K562 (cell line): Measurements from ENCODE around the gene KRT8. TPM values are rescaled to one million over a fixed set of nuclear protein-coding genes. Genes with fewer than 3 reads are reported as not detected.

Source experiments
- COPS2 ChIP-seq: fragments of 450-650 bp; conservative IDR thresholded peaks from 2 replicates; pipeline ENCODE4 v1.6.1; 2016; ENCODE audit warnings: mild to moderate bottlenecking, moderate library complexity
- CREB3 ChIP-seq: fragments of 450-650 bp; conservative IDR thresholded peaks from 2 replicates; pipeline ENCODE4 v1.6.1; 2016; ENCODE audit warnings: missing genetic modification characterization, low read depth, mild to moderate bottlenecking, missing compliant biosample characterization, moderate library complexity
- DEAF1 ChIP-seq: fragments of 450-650 bp; formaldehyde crosslinking; IDR thresholded peaks from 2 replicates; pipeline ENCODE4 v1.4.0; 2020; ENCODE audit warnings: mild to moderate bottlenecking, moderate library complexity
- ETS1 ChIP-seq: conservative IDR thresholded peaks from 2 replicates; pipeline ENCODE4 v1.6.1; 2011; ENCODE audit warnings: low read depth, mild to moderate bottlenecking, low read length; ENCODE audit not compliant: control insufficient read depth
- ETV6 ChIP-seq, 3 experiments: fragments of 150-350 bp in 1 of 3; sonication (generic) in 1 of 3; formaldehyde crosslinking in 1 of 3; IDR thresholded peaks; 2 replicates each; pipeline versions ENCODE4 v1.6.1 to v1.8.0; 2014 to 2022; ENCODE audit warnings: borderline replicate concordance in 2 of 3, low read depth in 2 of 3, antibody characterized with exemption in 1 of 3, low read length in 1 of 3, mild to moderate bottlenecking in 1 of 3, missing genetic modification reagents in 1 of 3
- MITF ChIP-seq: IDR thresholded peaks from 2 replicates; pipeline ENCODE4 v1.6.1; 2014; ENCODE audit warnings: antibody characterized with exemption
- MNT ChIP-seq, 2 experiments: fragments of 450-650 bp; conservative IDR thresholded peaks; 2 replicates each; pipeline ENCODE4 v1.6.1; 2017; ENCODE audit warnings: mild to moderate bottlenecking in 2 of 2, moderate library complexity in 2 of 2
- NFE2L1 ChIP-seq: fragments of 450-650 bp; IDR thresholded peaks from 2 replicates; pipeline ENCODE4 v1.6.1; 2016; ENCODE audit warnings: missing genetic modification characterization, low read depth, mild to moderate bottlenecking, missing compliant biosample characterization, moderate library complexity, borderline replicate concordance
- NUFIP1 ChIP-seq: fragments of 450-650 bp; IDR thresholded peaks from 2 replicates; pipeline ENCODE4 v1.6.1; 2018; ENCODE audit not compliant: partially characterized antibody
- POLR2AphosphoS5 ChIP-seq: IDR thresholded peaks from 2 replicates; pipeline ENCODE4 v1.6.1; 2011; ENCODE audit warnings: mild to moderate bottlenecking, low read depth, low read length, moderate library complexity; ENCODE audit not compliant: control insufficient read depth, insufficient read depth
- RBM39 ChIP-seq: fragments of 200-400 bp; formaldehyde crosslinking; optimal IDR thresholded peaks from 2 replicates; pipeline ENCODE3; 2018; ENCODE audit warnings: low read depth, low read length
- SMARCB1 ChIP-seq: IDR thresholded peaks from 2 replicates; pipeline ENCODE4 v1.6.1; 2011; ENCODE audit warnings: improper control_type of control experiment, low read depth; ENCODE audit not compliant: insufficient read length
- SRSF3 ChIP-seq: fragments of 200-400 bp; formaldehyde crosslinking; IDR thresholded peaks from 2 replicates; pipeline ENCODE4 v1.6.1; 2016; ENCODE audit warnings: mild to moderate bottlenecking, low read length, moderate library complexity; ENCODE audit not compliant: insufficient read depth
- TCF7 ChIP-seq: sonication (generic); IDR thresholded peaks from 2 replicates; pipeline ENCODE4 v1.6.1; 2016; ENCODE audit warnings: antibody characterized with exemption, borderline replicate concordance
- THRAP3 ChIP-seq: fragments of 450-650 bp; IDR thresholded peaks from 2 replicates; pipeline ENCODE4 v1.6.1; 2016; ENCODE audit warnings: mild to moderate bottlenecking, inconsistent platforms, borderline replicate concordance
- TSC22D4 ChIP-seq: fragments of 450-650 bp; IDR thresholded peaks from 2 replicates; pipeline ENCODE4 v1.6.1; 2016; ENCODE audit warnings: missing genetic modification characterization, missing biosample characterization, control low read depth
- WHSC1 ChIP-seq: IDR thresholded peaks from one replicate; pipeline ENCODE4 v1.6.1; 2012; ENCODE audit warnings: low read length, control low read depth, inconsistent platforms
- ZC3H11A ChIP-seq: IDR thresholded peaks from 2 replicates; pipeline ENCODE4 v1.6.1; 2012; ENCODE audit warnings: low read depth, low read length, improper control_type of control experiment
- ZKSCAN3 ChIP-seq: fragments of 250-450 bp; sonication (Bioruptor Pico); IDR thresholded peaks from 2 replicates; pipeline ENCODE4 v1.4.0; 2020
- ZNF140 ChIP-seq: fragments of 250-450 bp; sonication (Bioruptor Pico); IDR thresholded peaks from 2 replicates; pipeline ENCODE4 v1.8.0; 2021; ENCODE audit warnings: moderate library complexity, mild to moderate bottlenecking, inconsistent platforms
- ZNF77 ChIP-seq: fragments of 250-450 bp; sonication (Bioruptor Pico); IDR thresholded peaks from 2 replicates; pipeline ENCODE4 v1.5.0; 2020
- polyA plus RNA-seq, 8 experiments: library from polyadenylated mRNA; depleted of rRNA in 4 of 8; stranded (reverse) in 5 of 8; unstranded in 3 of 8; fragments of >200 nt; fragmentation: Nextera tagmentation in 2 of 8; fragmentation: Illumina TruSeq in 1 of 8; extraction: Ambion mirVana in 2 of 8; extraction: Trizol in 1 of 8; gene quantifications; 2 replicates each; pipeline versions ENCODE4 v1.2.1 to v1.2.3, GENCODE V29; 2011 to 2014; ENCODE audit warnings: inconsistent platforms in 1 of 8, missing spikeins in 1 of 8
- total RNA-seq, 7 experiments: library from RNA; depleted of rRNA in 6 of 7; stranded (reverse); fragments of >200 nt in 6 of 7; fragmentation: Illumina TruSeq in 2 of 7; extraction: Trizol in 2 of 7; gene quantifications; 2 replicates each; pipeline versions ENCODE4 v1.2.1 to v1.2.3, GENCODE V29; 2011 to 2021; ENCODE audit warnings: low replicate concordance in 1 of 7

Gene KRT8
- total and polyA plus RNA-seq, 9 of the 15 experiments (the other 6 are each of a cell fraction or from before 2014, with no cell fraction given): 41.5 to 661 (median 260) TPM

GRCh38 chr12:52873832-52874572 is 30.9 kb downstream of the KRT8 start (continued):
- TF ChIP-seq COPS2: no peak
- TF ChIP-seq ETS1: no peak
- no peak for TF ChIP-seq NFE2L1 (tag)
- no peak for TF ChIP-seq NUFIP1
- no peak for TF ChIP-seq CREB3 (tag)
- TF ChIP-seq WHSC1: no peak
- no peak for TF ChIP-seq MITF
- peak; percentile 48; the same call in 1 of the 2 replicates for TF ChIP-seq SRSF3
- no peak for TF ChIP-seq RBM39
- no peak for TF ChIP-seq TCF7
- TF ChIP-seq THRAP3: no peak
- peak; percentile 63; the same call in 1 of the 2 replicates for TF ChIP-seq POLR2AphosphoS5
- no peak for TF ChIP-seq ZNF77
- TF ChIP-seq ZC3H11A: no peak
- TF ChIP-seq ZNF140 (CRISPR knock-in tag): no peak
- no peak for TF ChIP-seq ETV6 (IDR thresholded peaks at IDR 0.05; ENCODE audit: borderline replicate concordance in 1 of 2, low read depth in 2 of 2, low read length in 1 of 2)
- no peak for TF ChIP-seq ETV6 (CRISPR knock-in tag; IDR thresholded peaks at IDR 0.05; ENCODE audit: borderline replicate concordance)
- no peak for TF ChIP-seq SMARCB1
- no peak for TF ChIP-seq DEAF1 (CRISPR knock-in tag)
- TF ChIP-seq MNT (conservative IDR thresholded peaks at IDR 0.05): peak in 1 of 2 experiments; percentile 56; a peak in 2 of 4 replicates
- no peak for TF ChIP-seq ZKSCAN3
- TF ChIP-seq TSC22D4 (tag): no peak
